Stimulated activated memory B cell treated with anti-CD40 and anti-IgM and Interleukin-4, amounts not matched to agents 10 μg/mL and 1 μg/mL and 100 μg/mL, for 72 hours (primary cell): Measurements from ENCODE around the gene CTNNA3.
"Not testable (repeated sequence)": the region's sequence is repeated elsewhere in the genome, so short reads cannot be mapped to it uniquely, and the experiment has no call there.

Experiments
- ATAC-seq: fragments of 150-1000 bp; cut with Tn5 transposase; 2 replicates; pipeline ENCODE4 v1.10.0; 2021
- H3K27ac Mint-ChIP-seq: one replicate; pipeline ENCODE4 v1.8.0; 2022; ENCODE audit warnings: mild to moderate bottlenecking, mixed read lengths
- H3K27me3 Mint-ChIP-seq: one replicate; pipeline ENCODE4 v1.8.0; 2022; ENCODE audit warnings: mixed read lengths
- H3K36me3 Mint-ChIP-seq: one replicate; pipeline ENCODE4 v1.8.0; 2022; ENCODE audit warnings: mixed read lengths
- H3K4me1 Mint-ChIP-seq: one replicate; pipeline ENCODE4 v1.8.0; 2022; ENCODE audit warnings: mixed read lengths
- H3K4me3 Mint-ChIP-seq: one replicate; pipeline ENCODE4 v1.8.0; 2022; ENCODE audit warnings: mild to moderate bottlenecking, moderate library complexity, mixed read lengths
- H3K9me3 Mint-ChIP-seq: one replicate; pipeline ENCODE4 v1.8.0; 2022; ENCODE audit warnings: mixed read lengths

CTNNA3 gene

GRCh38 chr10:66378117-66378876 is 1317.7 kb downstream of the CTNNA3 start:
- Mint-ChIP-seq H3K27ac (no peak overlapping the region), H3K27me3 (no peaks in the 10 kb centered on the region), H3K36me3 (no peaks in the 10 kb centered on the region), H3K4me3 (no peak overlapping the region), H3K4me1 (no peaks in the 10 kb centered on the region), H3K9me3 (peaks cover 2% of the 10 kb centered on the region)
- ATAC-seq: no peak

GRCh38 chr10:66368146-66368545 is 1327.8 kb downstream of the CTNNA3 start:
- Mint-ChIP-seq H3K4me1 (no peaks in the 10 kb centered on the region), H3K9me3 (peaks cover 9% of the 10 kb centered on the region), H3K27ac (no peak overlapping the region), H3K27me3 (no peaks in the 10 kb centered on the region), H3K36me3 (no peaks in the 10 kb centered on the region), H3K4me3 (no peak overlapping the region)
- ATAC-seq: no peak

- H3K27ac Mint-ChIP-seq: no peak overlapping the region
- no peak for ATAC-seq
- no peak overlapping the region for H3K4me3 Mint-ChIP-seq
- H3K9me3 Mint-ChIP-seq: peaks cover 7% of the 10 kb centered on the region
- no peaks in the 10 kb centered on the region for H3K36me3 Mint-ChIP-seq
- H3K4me1 Mint-ChIP-seq: no peaks in the 10 kb centered on the region
- H3K27me3 Mint-ChIP-seq: no peaks in the 10 kb centered on the region
These were observed 1329.8 kb downstream of the CTNNA3 start for GRCh38 chr10:66366163-66366562.

- ATAC-seq: no peak
- no peak overlapping the region for H3K27ac Mint-ChIP-seq
These were observed 1330.3 kb downstream of the CTNNA3 start for GRCh38 chr10:66365686-66366085.

GRCh38 chr10:66362522-66362921 is 1333.5 kb downstream of the CTNNA3 start:
- peaks cover 7% of the 10 kb centered on the region for H3K9me3 Mint-ChIP-seq
- no peak overlapping the region for H3K4me3 Mint-ChIP-seq
- no peak overlapping the region for H3K27ac Mint-ChIP-seq
- no peaks in the 10 kb centered on the region for H3K27me3 Mint-ChIP-seq
- no peak for ATAC-seq
- H3K36me3 Mint-ChIP-seq: no peaks in the 10 kb centered on the region
- no peaks in the 10 kb centered on the region for H3K4me1 Mint-ChIP-seq

More at GRCh38 chr10:66365686-66366085, 1330.3 kb downstream of the CTNNA3 start:
- Mint-ChIP-seq H3K27me3 (no peaks in the 10 kb centered on the region), H3K4me3 (no peak overlapping the region), H3K9me3 (peaks cover 8% of the 10 kb centered on the region), H3K36me3 (no peaks in the 10 kb centered on the region), H3K4me1 (no peaks in the 10 kb centered on the region)

GRCh38 chr10:66353822-66354221 is 1342.2 kb downstream of the CTNNA3 start:
- ATAC-seq, H3K9me3 Mint-ChIP-seq, H3K27me3 Mint-ChIP-seq, H3K36me3 Mint-ChIP-seq, H3K27ac Mint-ChIP-seq, H3K4me1 Mint-ChIP-seq, H3K4me3 Mint-ChIP-seq: not testable (repeated sequence)

- Mint-ChIP-seq H3K36me3 (no peaks in the 10 kb centered on the region), H3K27me3 (no peaks in the 10 kb centered on the region), H3K27ac (no peak overlapping the region), H3K9me3 (peaks cover 6% of the 10 kb centered on the region), H3K4me3 (no peak overlapping the region), H3K4me1 (no peaks in the 10 kb centered on the region)
- ATAC-seq: no peak
These were observed 1342.6 kb downstream of the CTNNA3 start for GRCh38 chr10:66353422-66353821.

- Mint-ChIP-seq H3K27me3 (no peaks in the 10 kb centered on the region), H3K4me1 (no peaks in the 10 kb centered on the region), H3K36me3 (no peaks in the 10 kb centered on the region), H3K9me3 (peaks cover 6% of the 10 kb centered on the region), H3K4me3 (no peak overlapping the region), H3K27ac (no peak overlapping the region)
- no peak for ATAC-seq
These were observed 1345.2 kb downstream of the CTNNA3 start for GRCh38 chr10:66350622-66351399.

GRCh38 chr10:66349726-66350125 is 1346.3 kb downstream of the CTNNA3 start:
- Mint-ChIP-seq H3K27ac (no peak overlapping the region), H3K36me3 (no peaks in the 10 kb centered on the region), H3K27me3 (no peaks in the 10 kb centered on the region), H3K9me3 (peaks cover 6% of the 10 kb centered on the region), H3K4me3 (no peak overlapping the region), H3K4me1 (no peaks in the 10 kb centered on the region)
- ATAC-seq: no peak

- no peaks in the 10 kb centered on the region for H3K27me3 Mint-ChIP-seq
- H3K4me3 Mint-ChIP-seq: no peak overlapping the region
- H3K27ac Mint-ChIP-seq: no peak overlapping the region
- peaks cover 6% of the 10 kb centered on the region for H3K9me3 Mint-ChIP-seq
- H3K36me3 Mint-ChIP-seq: no peaks in the 10 kb centered on the region
- no peaks in the 10 kb centered on the region for H3K4me1 Mint-ChIP-seq
- no peak for ATAC-seq
These were observed 1346.9 kb downstream of the CTNNA3 start for GRCh38 chr10:66349076-66349475.

- ATAC-seq: no peak
- no peaks in the 10 kb centered on the region for H3K4me1 Mint-ChIP-seq
- H3K36me3 Mint-ChIP-seq: no peaks in the 10 kb centered on the region
- no peak overlapping the region for H3K27ac Mint-ChIP-seq
- H3K27me3 Mint-ChIP-seq: no peaks in the 10 kb centered on the region
- H3K9me3 Mint-ChIP-seq: peaks cover 7% of the 10 kb centered on the region
- no peak overlapping the region for H3K4me3 Mint-ChIP-seq
These were observed 1358.8 kb downstream of the CTNNA3 start for GRCh38 chr10:66337211-66337610.

- H3K27me3 Mint-ChIP-seq: no peaks in the 10 kb centered on the region
- H3K9me3 Mint-ChIP-seq: peaks cover 7% of the 10 kb centered on the region
- no peak for ATAC-seq
- H3K36me3 Mint-ChIP-seq: no peaks in the 10 kb centered on the region
- no peak overlapping the region for H3K27ac Mint-ChIP-seq
- H3K4me3 Mint-ChIP-seq: no peak overlapping the region
- no peaks in the 10 kb centered on the region for H3K4me1 Mint-ChIP-seq
These were observed 1359.2 kb downstream of the CTNNA3 start for GRCh38 chr10:66336791-66337190.

GRCh38 chr10:66335753-66336152 is 1360.2 kb downstream of the CTNNA3 start:
- not testable (repeated sequence) for H3K27ac Mint-ChIP-seq, H3K4me3 Mint-ChIP-seq, H3K9me3 Mint-ChIP-seq, H3K27me3 Mint-ChIP-seq, ATAC-seq, H3K4me1 Mint-ChIP-seq, H3K36me3 Mint-ChIP-seq

GRCh38 chr10:66329147-66329546 is 1366.8 kb downstream of the CTNNA3 start:
- Mint-ChIP-seq H3K27ac (no peak overlapping the region), H3K9me3 (peaks cover 7% of the 10 kb centered on the region), H3K4me3 (no peak overlapping the region), H3K27me3 (no peaks in the 10 kb centered on the region), H3K4me1 (no peaks in the 10 kb centered on the region), H3K36me3 (no peaks in the 10 kb centered on the region)
- ATAC-seq: no peak

- Mint-ChIP-seq H3K27ac (no peak overlapping the region), H3K27me3 (no peaks in the 10 kb centered on the region), H3K4me3 (no peak overlapping the region), H3K9me3 (no peaks in the 10 kb centered on the region), H3K4me1 (no peaks in the 10 kb centered on the region), H3K36me3 (no peaks in the 10 kb centered on the region)
- no peak for ATAC-seq
These were observed 1369.1 kb downstream of the CTNNA3 start for GRCh38 chr10:66326876-66327275.

- Mint-ChIP-seq H3K27ac (no peak overlapping the region), H3K36me3 (no peaks in the 10 kb centered on the region), H3K4me1 (no peaks in the 10 kb centered on the region)
These were observed 1373.2 kb downstream of the CTNNA3 start for GRCh38 chr10:66322777-66323176.

More at GRCh38 chr10:66322777-66323176, 1373.2 kb downstream of the CTNNA3 start:
- Mint-ChIP-seq H3K4me3 (no peak overlapping the region), H3K9me3 (no peaks in the 10 kb centered on the region), H3K27me3 (no peaks in the 10 kb centered on the region)
- no peak for ATAC-seq
